Measurements from ENCODE around the gene DYNLRB1. TPM values are rescaled to one million over a fixed set of nuclear protein-coding genes. Genes with fewer than 3 reads are reported as not detected.

DYNLRB1 gene
- total and polyA plus RNA-seq, 10 of the 15 experiments (the other 5 are each of a cell fraction or from before 2014, with no cell fraction given) = 87.9 to 313 (median 153) TPM

GRCh38 chr20:34532756-34533155 is 16.5 kb downstream of the DYNLRB1 start:
- Histone ChIP-seq H3K4me1 (ENCODE audit: control insufficient read depth, insufficient read depth, low read length) (no peaks in the 10 kb centered on the region), H3K36me3 (ENCODE audit: control insufficient read depth in 2 of 2, insufficient read depth in 2 of 2, low read length in 1 of 2) (peaks cover 18 to 39% of the 10 kb centered on the region in 2 experiments), H3K79me2 (ENCODE audit: control insufficient read depth, insufficient read depth, low read length) (no peaks in the 10 kb centered on the region), H3K27me3 (replicated peaks in 1 of 2; ENCODE audit: control insufficient read depth in 2 of 2, insufficient read depth in 2 of 2, low read length in 1 of 2) (no peaks in the 10 kb centered on the region), H3K9me3 (replicated peaks; ENCODE audit: control insufficient read depth, insufficient read depth, low read length) (no peaks in the 10 kb centered on the region), H3K4me3 (no peak overlapping the region), H3K27ac (ENCODE audit: control insufficient read depth, insufficient read depth) (no peak overlapping the region), H3K4me2 (ENCODE audit: control insufficient read depth, insufficient read depth) (no peak overlapping the region), H4K20me1 (ENCODE audit: control insufficient read depth, insufficient read depth) (no peaks in the 10 kb centered on the region), H3K9ac (ENCODE audit: control insufficient read depth, insufficient read depth, low read length) (no peak overlapping the region), H2AFZ (ENCODE audit: control insufficient read depth, low read depth, low read length) (no peak overlapping the region)
- in situ Hi-C loops (cut with MboI) = no loop called here
- WGBS (ENCODE audit: insufficient coverage, insufficient replicate concordance, low lambda C conversion rate, missing lambda C conversion rate) = 92% methylated on average over 7 of the region's 7 CpGs
- ATAC-seq (no peak), FAIRE-seq (no peak), DNase-seq (ENCODE audit: low read depth, low spot score) (no peak)
- ChIA-PET SMC1A (ENCODE audit: uncharacterized antibody, unreplicated experiment) (interaction anchor here (0.6 kb wide), 1 partner anchor 380 kb away, joined by 5 read pairs; no protein-coding TSS in a partner anchor), RAD21 (ENCODE audit: unreplicated experiment) (no interaction called here), POLR2A (no interaction called here), CTCF (interaction anchor here (1.1 to 3.3 kb wide), 3 partner anchors 15 to 237 kb away, joined by 3 to 15 read pairs (median 13); no protein-coding TSS in a partner anchor)
- intact Hi-C loops (cut with micrococcal nuclease; ENCODE audit: unreplicated experiment) = no loop called here
- TF ChIP-seq FOXM1 (IDR thresholded peaks at IDR 0.05; ENCODE audit: low read depth, low read length) (no peak), MEF2B (IDR thresholded peaks at IDR 0.05; ENCODE audit: partially characterized antibody, poor library complexity, severe bottlenecking) (no peak), ZNF687 (IDR thresholded peaks at IDR 0.05) (no peak), RCOR1 (conservative IDR thresholded peaks at IDR 0.05; ENCODE audit: low read depth, low read length) (no peak), ATF7 (IDR thresholded peaks at IDR 0.05; ENCODE audit: low read depth) (no peak), NFXL1 (IDR thresholded peaks at IDR 0.05; ENCODE audit: borderline replicate concordance) (no peak), BCL11A (IDR thresholded peaks at IDR 0.05; ENCODE audit: low read depth, low read length) (no peak), CREM (IDR thresholded peaks at IDR 0.05; ENCODE audit: low read depth) (no peak), E2F4 (IDR thresholded peaks at IDR 0.05; ENCODE audit: low read depth, low read length) (no peak), ZZZ3 (IDR thresholded peaks at IDR 0.05; ENCODE audit: control insufficient read depth, insufficient read length, low read depth) (no peak), CBX3 (IDR thresholded peaks at IDR 0.05; ENCODE audit: borderline replicate concordance, low read depth) (no peak), NR2F1 (conservative IDR thresholded peaks at IDR 0.05) (no peak), ATF2 (IDR thresholded peaks at IDR 0.05; ENCODE audit: low read length) (no peak)
- no TSS peak for BruUV-seq (replicated peaks)
